ENCODE data around the gene PTPRJ. TPM values are rescaled to one million over a fixed set of nuclear protein-coding genes. Genes with fewer than 3 reads are reported as not detected.

Gene PTPRJ
- total RNA-seq, 1 experiment from 2014 or later: 43.7 TPM

DNA sequence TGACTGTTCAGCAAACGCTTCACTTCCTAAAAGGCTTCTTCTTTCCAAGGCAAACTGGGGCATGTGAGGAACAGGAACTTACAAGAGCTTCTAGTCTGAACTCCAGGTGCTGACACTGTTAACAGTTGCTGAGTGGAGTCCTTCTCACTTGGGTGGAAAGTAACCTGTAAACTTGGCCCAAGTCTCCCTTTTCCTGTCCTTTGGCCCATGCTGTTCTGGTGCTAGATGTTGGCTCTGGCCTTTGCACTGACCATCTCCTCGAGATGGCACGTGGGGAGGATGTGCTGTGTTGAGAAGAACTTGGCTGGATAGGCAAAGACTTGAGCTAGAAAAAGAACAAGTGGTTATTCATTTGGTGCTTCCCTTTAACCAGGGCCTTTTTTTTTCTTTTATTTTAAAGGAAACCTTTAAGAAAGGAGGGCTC is 53.6 kb downstream of the PTPRJ start:
- peaks cover 30% of the 10 kb centered on the region for H3F3A ChIP-seq (ENCODE audit: insufficient read depth, low read depth)
- H4K20me1 ChIP-seq (ENCODE audit: insufficient read depth): no peaks in the 10 kb centered on the region
- H3K9me3 ChIP-seq (ENCODE audit: insufficient read depth, low read depth): no peaks in the 10 kb centered on the region
- peaks cover 75% of the 10 kb centered on the region for H3K79me2 ChIP-seq (ENCODE audit: low read depth)
- H3K4me2 ChIP-seq: no peak overlapping the region
- TF ChIP-seq, protein P1, sequence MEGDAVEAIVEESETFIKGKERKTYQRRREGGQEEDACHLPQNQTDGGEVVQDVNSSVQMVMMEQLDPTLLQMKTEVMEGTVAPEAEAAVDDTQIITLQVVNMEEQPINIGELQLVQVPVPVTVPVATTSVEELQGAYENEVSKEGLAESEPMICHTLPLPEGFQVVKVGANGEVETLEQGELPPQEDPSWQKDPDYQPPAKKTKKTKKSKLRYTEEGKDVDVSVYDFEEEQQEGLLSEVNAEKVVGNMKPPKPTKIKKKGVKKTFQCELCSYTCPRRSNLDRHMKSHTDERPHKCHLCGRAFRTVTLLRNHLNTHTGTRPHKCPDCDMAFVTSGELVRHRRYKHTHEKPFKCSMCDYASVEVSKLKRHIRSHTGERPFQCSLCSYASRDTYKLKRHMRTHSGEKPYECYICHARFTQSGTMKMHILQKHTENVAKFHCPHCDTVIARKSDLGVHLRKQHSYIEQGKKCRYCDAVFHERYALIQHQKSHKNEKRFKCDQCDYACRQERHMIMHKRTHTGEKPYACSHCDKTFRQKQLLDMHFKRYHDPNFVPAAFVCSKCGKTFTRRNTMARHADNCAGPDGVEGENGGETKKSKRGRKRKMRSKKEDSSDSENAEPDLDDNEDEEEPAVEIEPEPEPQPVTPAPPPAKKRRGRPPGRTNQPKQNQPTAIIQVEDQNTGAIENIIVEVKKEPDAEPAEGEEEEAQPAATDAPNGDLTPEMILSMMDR (conservative IDR thresholded peaks at IDR 0.05): no peak
- no peak for TF ChIP-seq EZH2 (IDR thresholded peaks at IDR 0.05; ENCODE audit: low read depth)
- ChIA-PET POLR2A (ENCODE audit: unreplicated experiment) (interaction anchor here (0.6 to 0.7 kb wide), 2 partner anchors 28 to 30 kb away, joined by 3 to 4 read pairs; no protein-coding TSS in a partner anchor), CTCF (no interaction called here)
- H3K9me2 ChIP-seq (ENCODE audit: insufficient read depth): no peaks in the 10 kb centered on the region
- no peak overlapping the region for H2AFZ ChIP-seq
- H3K27me3 ChIP-seq (ENCODE audit: insufficient read depth, low read depth): no peaks in the 10 kb centered on the region
- no peak overlapping the region for H3K4me3 ChIP-seq
- H3K4me1 ChIP-seq (replicated peaks; ENCODE audit: insufficient read depth): peaks cover 43% of the 10 kb centered on the region
- DNase-seq: no peak
- intact Hi-C loops (cut with micrococcal nuclease; ENCODE audit: unreplicated experiment): no loop called here
- no peak overlapping the region for H3K27ac ChIP-seq
- peaks cover 12% of the 10 kb centered on the region for H3K36me3 ChIP-seq (ENCODE audit: low read depth)
- no TSS peak for BruUV-seq (replicated peaks)

DNA sequence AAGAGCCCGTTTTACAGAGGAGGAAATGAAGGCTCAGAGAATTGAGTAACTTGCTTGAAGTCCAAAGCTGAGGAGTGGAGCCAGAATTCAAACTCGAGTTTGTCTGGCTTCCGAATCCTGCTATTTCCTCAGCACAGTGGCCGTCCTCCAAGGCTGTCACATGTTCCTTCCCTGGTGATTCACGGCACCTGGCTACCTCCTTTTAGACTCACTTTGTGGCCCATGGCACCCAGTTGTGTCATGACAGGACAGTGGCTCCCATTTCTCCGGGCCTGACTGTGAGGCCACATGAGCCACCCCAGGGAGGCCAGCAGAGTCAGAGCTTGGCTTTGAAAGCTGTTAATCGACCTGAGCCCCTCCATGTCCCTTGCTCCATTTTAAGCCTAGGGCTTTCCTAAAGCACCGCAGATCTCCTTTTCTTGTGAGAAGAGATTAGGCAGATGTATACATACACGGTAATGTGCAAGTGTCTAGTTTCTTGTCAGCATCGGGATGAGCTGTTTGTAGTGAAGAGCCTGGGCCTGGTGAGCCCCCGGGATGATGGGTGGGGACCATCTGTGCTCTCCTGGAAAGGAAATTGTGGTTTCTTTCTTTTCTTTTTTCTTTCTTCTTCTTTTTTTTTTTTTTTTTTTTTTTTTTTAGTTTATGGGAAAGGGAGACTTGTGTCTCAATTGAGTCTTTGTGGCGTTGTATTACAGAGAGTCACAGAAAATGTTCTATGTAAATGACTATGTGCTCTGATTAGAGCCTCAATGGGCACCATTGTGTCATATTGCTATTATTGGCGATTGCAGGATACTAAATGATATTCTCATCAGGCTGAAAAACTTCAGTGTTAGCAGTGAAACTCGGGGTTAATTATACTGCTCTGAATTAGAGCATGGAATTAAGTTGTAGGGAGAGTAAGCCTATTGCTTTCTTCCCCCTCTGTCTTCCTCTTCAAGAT is 54.8 kb downstream of the PTPRJ start:
- no peak overlapping the region for H2AFZ ChIP-seq
- H3K4me1 ChIP-seq (replicated peaks; ENCODE audit: insufficient read depth): peaks cover 31% of the 10 kb centered on the region
- no peak overlapping the region for H3K4me2 ChIP-seq
- H3K79me2 ChIP-seq (ENCODE audit: low read depth): peaks cover 74% of the 10 kb centered on the region
- H3K9me3 ChIP-seq (ENCODE audit: insufficient read depth, low read depth): no peaks in the 10 kb centered on the region
- H3K9me2 ChIP-seq (ENCODE audit: insufficient read depth): no peaks in the 10 kb centered on the region
- H3K36me3 ChIP-seq (ENCODE audit: low read depth): peaks cover 9% of the 10 kb centered on the region
- H4K20me1 ChIP-seq (ENCODE audit: insufficient read depth): no peaks in the 10 kb centered on the region
- H3K4me3 ChIP-seq: no peak overlapping the region
- DNase-seq: no peak
- CTCF ChIA-PET: no interaction called here
- no TSS peak for BruUV-seq (replicated peaks)
- intact Hi-C loops (cut with micrococcal nuclease; ENCODE audit: unreplicated experiment): no loop called here
- no peaks in the 10 kb centered on the region for H3K27me3 ChIP-seq (ENCODE audit: insufficient read depth, low read depth)
- H3F3A ChIP-seq (ENCODE audit: insufficient read depth, low read depth): peaks cover 22% of the 10 kb centered on the region
- no peak overlapping the region for H3K27ac ChIP-seq
- POLR2A ChIA-PET (ENCODE audit: unreplicated experiment): no interaction called here
- TF ChIP-seq, protein P1 (conservative IDR thresholded peaks at IDR 0.05): no peak
- TF ChIP-seq EZH2 (IDR thresholded peaks at IDR 0.05; ENCODE audit: low read depth): no peak

DNA sequence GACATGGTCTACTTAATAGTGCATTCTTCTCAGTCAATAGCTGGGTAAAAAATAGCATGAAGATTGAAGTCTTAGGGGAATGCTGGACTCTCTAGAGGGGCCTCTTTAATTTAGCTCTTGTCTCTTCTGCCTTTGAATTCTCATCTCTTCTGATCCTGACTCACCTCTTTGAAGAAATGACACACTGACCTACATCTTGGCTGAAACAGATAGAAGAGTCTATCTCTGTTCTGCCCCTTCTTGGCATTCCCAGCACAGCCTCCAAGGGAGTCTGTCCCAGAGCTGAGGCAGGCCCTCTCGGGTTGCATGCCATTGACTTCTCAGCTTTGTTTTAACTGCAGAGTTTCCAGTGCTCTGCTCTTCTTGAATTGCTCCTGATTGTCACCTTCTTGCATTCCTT is 55.7 kb downstream of the PTPRJ start:
- Histone ChIP-seq H3K79me2 (ENCODE audit: low read depth) (peaks cover 72% of the 10 kb centered on the region), H3K36me3 (ENCODE audit: low read depth) (peaks cover 9% of the 10 kb centered on the region), H3K4me1 (replicated peaks; ENCODE audit: insufficient read depth) (peaks cover 22% of the 10 kb centered on the region), H2AFZ (no peak overlapping the region), H3K4me2 (no peak overlapping the region), H3K4me3 (no peak overlapping the region), H3F3A (ENCODE audit: insufficient read depth, low read depth) (peaks cover 22% of the 10 kb centered on the region), H3K9me3 (ENCODE audit: insufficient read depth, low read depth) (no peaks in the 10 kb centered on the region), H3K9me2 (ENCODE audit: insufficient read depth) (no peaks in the 10 kb centered on the region), H4K20me1 (ENCODE audit: insufficient read depth) (no peaks in the 10 kb centered on the region), H3K27ac (no peak overlapping the region), H3K27me3 (ENCODE audit: insufficient read depth, low read depth) (no peaks in the 10 kb centered on the region)
- ChIA-PET POLR2A (ENCODE audit: unreplicated experiment) (no interaction called here), CTCF (no interaction called here)
- intact Hi-C loops (cut with micrococcal nuclease; ENCODE audit: unreplicated experiment): no loop called here
- DNase-seq: peak in 1 of 2 experiments; percentile 21
- no peak for TF ChIP-seq EZH2 (IDR thresholded peaks at IDR 0.05; ENCODE audit: low read depth)
- TF ChIP-seq, protein P1 (conservative IDR thresholded peaks at IDR 0.05): no peak
- BruUV-seq (replicated peaks): no TSS peak

Measured in PC-9 (cell line).